ENCODE data around the gene UBE2G1. TPM values are rescaled to one million over a fixed set of nuclear protein-coding genes. Genes with fewer than 3 reads are reported as not detected.
A peak's percentile ranks its signal among the peaks of the same experiment; 100 is the strongest.

UBE2G1 gene
- total RNA-seq, 1 donor, result 45.3 TPM

DNA sequence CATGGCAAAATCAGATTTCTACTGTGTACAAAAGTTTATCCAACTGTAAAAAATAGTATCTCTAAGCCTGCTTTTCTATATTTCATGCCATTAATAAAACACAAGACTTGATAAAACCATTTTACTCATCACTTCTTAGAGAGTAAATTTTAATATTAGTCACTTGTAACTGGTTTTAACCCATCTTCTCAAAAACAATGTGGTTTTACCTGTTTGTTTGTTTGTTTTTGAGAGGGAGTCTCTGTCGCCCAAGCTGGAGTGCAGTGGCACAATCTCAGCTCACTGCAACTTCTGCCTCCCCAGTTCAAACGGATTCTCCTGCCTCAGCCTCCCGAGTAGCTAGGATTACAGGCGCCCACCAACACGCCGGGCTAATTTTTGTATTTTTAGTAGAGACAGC is 32.1 kb downstream of the UBE2G1 start:
- no peak for DNase-seq (ENCODE audit: low read depth)
- TF ChIP-seq, protein P1, sequence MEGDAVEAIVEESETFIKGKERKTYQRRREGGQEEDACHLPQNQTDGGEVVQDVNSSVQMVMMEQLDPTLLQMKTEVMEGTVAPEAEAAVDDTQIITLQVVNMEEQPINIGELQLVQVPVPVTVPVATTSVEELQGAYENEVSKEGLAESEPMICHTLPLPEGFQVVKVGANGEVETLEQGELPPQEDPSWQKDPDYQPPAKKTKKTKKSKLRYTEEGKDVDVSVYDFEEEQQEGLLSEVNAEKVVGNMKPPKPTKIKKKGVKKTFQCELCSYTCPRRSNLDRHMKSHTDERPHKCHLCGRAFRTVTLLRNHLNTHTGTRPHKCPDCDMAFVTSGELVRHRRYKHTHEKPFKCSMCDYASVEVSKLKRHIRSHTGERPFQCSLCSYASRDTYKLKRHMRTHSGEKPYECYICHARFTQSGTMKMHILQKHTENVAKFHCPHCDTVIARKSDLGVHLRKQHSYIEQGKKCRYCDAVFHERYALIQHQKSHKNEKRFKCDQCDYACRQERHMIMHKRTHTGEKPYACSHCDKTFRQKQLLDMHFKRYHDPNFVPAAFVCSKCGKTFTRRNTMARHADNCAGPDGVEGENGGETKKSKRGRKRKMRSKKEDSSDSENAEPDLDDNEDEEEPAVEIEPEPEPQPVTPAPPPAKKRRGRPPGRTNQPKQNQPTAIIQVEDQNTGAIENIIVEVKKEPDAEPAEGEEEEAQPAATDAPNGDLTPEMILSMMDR (IDR thresholded peaks at IDR 0.05; ENCODE audit: insufficient read depth, low read depth, low read length), result no peak
- H3K4me3 ChIP-seq (ENCODE audit: low read depth, low read length), result no peak overlapping the region

DNA sequence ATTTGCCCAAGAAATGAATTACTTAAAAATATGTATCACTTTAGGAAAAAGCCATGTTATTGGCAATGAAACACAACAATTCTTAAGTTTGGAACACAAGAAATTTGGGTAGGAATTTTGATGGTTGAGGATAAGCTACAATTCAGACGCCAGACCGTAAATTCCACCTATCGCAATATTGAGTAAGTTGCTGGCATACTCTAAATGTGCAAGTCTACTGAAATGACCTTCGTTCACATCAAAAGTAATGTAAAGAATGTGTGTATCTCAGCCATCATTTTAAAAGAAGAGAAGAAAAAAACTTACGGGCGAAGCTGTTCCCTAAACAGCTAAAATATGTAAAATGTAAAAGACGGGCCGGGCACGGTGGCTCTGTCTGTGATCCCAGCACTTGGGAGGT is 33.4 kb downstream of the UBE2G1 start:
- no peak overlapping the region for H3K4me3 ChIP-seq (ENCODE audit: low read depth, low read length)
- TF ChIP-seq, protein P1 (IDR thresholded peaks at IDR 0.05; ENCODE audit: insufficient read depth, low read depth, low read length), result no peak
- DNase-seq (ENCODE audit: low read depth), result no peak

GRCh38 chr17:4332296-4332970 is 34.0 kb downstream of the UBE2G1 start:
- H3K4me3 ChIP-seq (ENCODE audit: low read depth, low read length), result no peak overlapping the region
- DNase-seq (ENCODE audit: low read depth), result no peak
- TF ChIP-seq, protein P1 (IDR thresholded peaks at IDR 0.05; ENCODE audit: insufficient read depth, low read depth, low read length), result no peak

DNA sequence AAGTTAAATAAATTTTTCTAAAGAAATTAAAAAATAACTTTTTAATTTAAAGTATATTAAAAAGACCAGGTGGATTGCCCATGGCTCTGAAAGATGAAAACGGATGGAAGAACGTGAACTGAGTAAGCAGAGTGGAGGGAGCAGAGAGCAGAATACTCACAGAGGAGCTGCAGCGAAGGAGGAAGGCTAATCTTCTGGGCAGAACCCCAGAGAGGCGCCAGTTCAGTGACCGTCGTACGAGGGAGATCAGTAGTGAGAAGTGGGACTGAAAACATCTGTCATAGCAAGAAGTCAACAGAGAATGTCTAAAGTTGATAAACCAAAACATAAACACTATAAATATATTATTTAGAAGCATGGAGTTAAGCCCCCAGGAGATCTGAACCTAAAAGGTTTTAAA is 34.9 kb downstream of the UBE2G1 start:
- peak; percentile 17 for DNase-seq (ENCODE audit: low read depth)
- no peak overlapping the region for H3K4me3 ChIP-seq (ENCODE audit: low read depth, low read length)
- TF ChIP-seq, protein P1 (IDR thresholded peaks at IDR 0.05; ENCODE audit: insufficient read depth, low read depth, low read length), result no peak

GRCh38 chr17:4329838-4330237 is 36.6 kb downstream of the UBE2G1 start:
- DNase-seq (ENCODE audit: low read depth), result peak; percentile 96
- TF ChIP-seq, protein P1 (IDR thresholded peaks at IDR 0.05; ENCODE audit: insufficient read depth, low read depth, low read length), result no peak
- H3K4me3 ChIP-seq (ENCODE audit: low read depth, low read length), result no peak overlapping the region

DNA sequence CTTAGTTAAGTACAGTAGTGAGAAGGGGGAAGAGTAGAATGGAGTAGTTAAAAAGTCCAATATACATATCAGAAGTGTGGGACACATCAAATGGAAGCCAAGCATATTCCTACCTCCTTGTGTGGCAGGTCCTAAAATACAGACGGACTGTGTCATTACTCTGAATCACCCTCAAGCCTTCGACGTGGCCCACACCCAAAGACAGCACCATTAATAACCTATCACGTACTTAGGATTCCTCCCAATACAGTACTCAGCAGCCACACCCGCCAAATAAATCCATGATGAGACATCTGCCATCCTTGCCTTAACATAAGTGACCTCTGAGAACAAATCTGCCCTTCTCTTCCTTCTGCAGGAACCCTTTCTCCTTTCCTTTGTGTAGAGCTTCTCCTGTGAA is 38.9 kb downstream of the UBE2G1 start:
- peak; percentile 54 for DNase-seq (ENCODE audit: low read depth)
- no peak overlapping the region for H3K4me3 ChIP-seq (ENCODE audit: low read depth, low read length)
- TF ChIP-seq, protein P1 (IDR thresholded peaks at IDR 0.05; ENCODE audit: insufficient read depth, low read depth, low read length), result no peak

DNA sequence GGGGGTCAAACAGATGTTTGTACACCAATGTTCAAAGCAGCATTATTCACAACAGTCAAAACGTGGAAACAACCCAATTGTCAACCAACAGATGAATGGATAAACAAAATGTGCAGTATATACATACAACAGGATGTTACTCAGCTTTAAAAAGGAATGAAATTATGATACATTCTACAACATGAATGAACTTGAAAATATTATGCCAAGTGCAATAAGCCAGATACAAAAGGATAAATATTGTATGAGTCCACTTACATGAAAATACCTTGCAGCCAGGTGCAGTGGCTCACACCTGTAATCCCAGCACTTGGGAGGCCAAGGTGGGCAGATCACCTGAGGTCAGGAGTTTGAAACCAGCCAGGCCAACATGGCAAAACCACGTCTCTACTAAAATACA is 39.9 kb downstream of the UBE2G1 start:
- TF ChIP-seq, protein P1 (IDR thresholded peaks at IDR 0.05; ENCODE audit: insufficient read depth, low read depth, low read length), result no peak
- no peak for DNase-seq (ENCODE audit: low read depth)
- no peak overlapping the region for H3K4me3 ChIP-seq (ENCODE audit: low read depth, low read length)
